GM12864 (cell line): ENCODE results near the gene MROH2A.

Experiments
- DNase-seq: peaks from one replicate; pipeline ENCODE4 v3.0.0-alpha.2; 2011; ENCODE audit warnings: low read depth
- H3K4me3 ChIP-seq: 2 replicates; pipeline ENCODE4 v1.5.1; 2011; ENCODE audit warnings: mild to moderate bottlenecking, low read depth, low read length, control low read depth
- TF ChIP-seq, protein P1 (sequence below): IDR thresholded peaks from 2 replicates; pipeline ENCODE4 v1.5.1; 2011; ENCODE audit warnings: low read depth, mild to moderate bottlenecking, moderate library complexity, low read length, control low read depth, inconsistent platforms; ENCODE audit errors: missing control alignments

Gene MROH2A

GRCh38 chr2:233816771-233817170 is 38.6 kb downstream of the MROH2A start:
- DNase-seq = no peak
- TF ChIP-seq, protein P1, sequence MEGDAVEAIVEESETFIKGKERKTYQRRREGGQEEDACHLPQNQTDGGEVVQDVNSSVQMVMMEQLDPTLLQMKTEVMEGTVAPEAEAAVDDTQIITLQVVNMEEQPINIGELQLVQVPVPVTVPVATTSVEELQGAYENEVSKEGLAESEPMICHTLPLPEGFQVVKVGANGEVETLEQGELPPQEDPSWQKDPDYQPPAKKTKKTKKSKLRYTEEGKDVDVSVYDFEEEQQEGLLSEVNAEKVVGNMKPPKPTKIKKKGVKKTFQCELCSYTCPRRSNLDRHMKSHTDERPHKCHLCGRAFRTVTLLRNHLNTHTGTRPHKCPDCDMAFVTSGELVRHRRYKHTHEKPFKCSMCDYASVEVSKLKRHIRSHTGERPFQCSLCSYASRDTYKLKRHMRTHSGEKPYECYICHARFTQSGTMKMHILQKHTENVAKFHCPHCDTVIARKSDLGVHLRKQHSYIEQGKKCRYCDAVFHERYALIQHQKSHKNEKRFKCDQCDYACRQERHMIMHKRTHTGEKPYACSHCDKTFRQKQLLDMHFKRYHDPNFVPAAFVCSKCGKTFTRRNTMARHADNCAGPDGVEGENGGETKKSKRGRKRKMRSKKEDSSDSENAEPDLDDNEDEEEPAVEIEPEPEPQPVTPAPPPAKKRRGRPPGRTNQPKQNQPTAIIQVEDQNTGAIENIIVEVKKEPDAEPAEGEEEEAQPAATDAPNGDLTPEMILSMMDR = no peak
- H3K4me3 ChIP-seq = no peak overlapping the region

- TF ChIP-seq, protein P1 = no peak
- H3K4me3 ChIP-seq = no peak overlapping the region
- DNase-seq = no peak
Measured at GRCh38 chr2:233817361-233817911, 39.3 kb downstream of the MROH2A start.

DNA sequence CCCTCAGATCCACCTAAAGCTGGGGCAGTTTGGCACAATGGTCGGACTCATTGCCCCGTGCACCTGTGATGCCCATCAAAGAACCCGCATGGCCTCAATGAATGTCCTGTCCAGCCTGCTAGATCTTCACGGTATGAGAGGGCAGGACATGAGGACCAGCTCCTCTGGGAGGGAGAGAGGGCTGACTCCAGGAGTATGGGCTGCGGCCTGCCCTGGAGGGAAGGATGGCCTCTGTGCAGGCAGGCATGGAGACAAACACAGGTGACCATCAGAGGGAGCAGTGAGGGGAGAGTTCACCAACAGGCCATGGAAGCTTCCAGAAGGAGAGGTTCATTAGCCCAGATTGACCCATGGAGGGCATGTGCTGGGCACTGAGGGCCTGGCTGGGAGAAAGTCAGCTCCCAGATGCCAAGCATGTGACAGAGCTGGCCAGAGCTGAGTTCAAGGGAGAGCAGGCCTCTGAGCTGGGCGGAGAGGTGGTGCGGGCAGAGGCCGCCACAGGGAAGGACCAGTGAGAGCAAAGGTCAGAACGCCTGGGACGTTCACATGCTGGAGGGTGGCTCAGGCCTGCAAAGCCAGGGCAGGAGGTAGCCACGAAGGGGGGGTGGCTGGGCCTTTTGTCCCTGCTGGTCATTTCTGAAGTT is 40.0 kb downstream of the MROH2A start:
- H3K4me3 ChIP-seq = no peak overlapping the region
- no peak for DNase-seq
- TF ChIP-seq, protein P1 = no peak

DNA sequence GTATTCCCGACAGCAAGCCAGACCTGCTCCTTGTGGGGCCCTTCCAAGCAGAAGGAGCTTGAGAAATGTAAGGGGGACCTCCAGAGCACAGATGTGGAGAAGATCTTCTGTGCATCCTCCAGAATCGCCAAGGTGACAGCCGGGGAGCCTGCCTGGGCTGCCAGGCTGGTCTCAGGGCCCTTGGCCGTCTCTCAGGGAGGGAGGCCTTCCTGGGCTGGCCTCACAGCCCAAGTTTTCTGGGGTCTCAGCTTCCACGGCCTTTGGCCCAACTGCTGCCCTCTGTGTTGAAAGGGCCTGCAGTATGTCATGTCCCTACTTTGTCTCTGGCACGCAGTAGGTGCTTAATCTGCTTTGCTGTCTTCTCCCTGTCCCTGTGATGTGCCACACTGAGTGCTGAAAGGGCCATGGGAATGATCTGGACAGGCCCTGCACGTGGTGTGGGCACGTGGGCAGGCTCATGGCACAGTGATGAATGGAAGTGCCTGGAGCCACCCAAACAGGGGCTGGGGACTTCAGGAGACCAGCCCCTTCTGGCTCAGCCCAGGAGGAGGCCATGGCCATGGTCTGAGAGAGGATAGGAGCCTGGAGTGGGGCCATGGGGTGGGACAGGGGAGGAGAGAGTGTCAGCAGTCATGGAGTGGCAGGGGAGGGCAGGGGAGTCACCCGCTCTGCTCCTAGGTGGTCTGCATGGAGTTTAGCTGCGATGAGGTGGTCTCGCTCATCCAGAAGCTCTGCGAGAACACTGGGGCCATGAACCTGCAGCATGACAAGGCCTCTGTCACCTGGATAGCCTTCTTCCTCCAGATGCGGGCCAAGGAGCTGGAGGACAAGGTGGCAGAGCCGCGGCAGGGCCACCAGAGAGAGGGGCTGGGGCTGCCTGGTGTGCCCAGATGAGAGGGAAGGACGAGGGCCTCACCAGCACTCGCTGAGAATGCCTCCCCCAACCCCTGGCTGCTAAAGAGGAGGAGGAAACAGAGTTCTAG is 40.8 kb downstream of the MROH2A start:
- TF ChIP-seq, protein P1 = no peak
- H3K4me3 ChIP-seq = no peak overlapping the region
- no peak for DNase-seq

GRCh38 chr2:233819884-233820773 is 42.0 kb downstream of the MROH2A start:
- TF ChIP-seq, protein P1 = no peak
- no peak for DNase-seq

GRCh38 chr2:233820774-233821105 is 42.6 kb downstream of the MROH2A start:
- TF ChIP-seq, protein P1 = no peak
- H3K4me3 ChIP-seq = no peak overlapping the region
- no peak for DNase-seq

More at GRCh38 chr2:233819884-233820773, 42.0 kb downstream of the MROH2A start:
- H3K4me3 ChIP-seq = no peak overlapping the region
